Fibroblast of peridontal ligament (primary cell): ENCODE measurements around the gene GNG12.

Experiments
- DNase-seq: peaks from one replicate; pipeline ENCODE4 v3.0.0-alpha.2; 2010; ENCODE audit errors: extremely low read depth

GNG12 gene

DNA sequence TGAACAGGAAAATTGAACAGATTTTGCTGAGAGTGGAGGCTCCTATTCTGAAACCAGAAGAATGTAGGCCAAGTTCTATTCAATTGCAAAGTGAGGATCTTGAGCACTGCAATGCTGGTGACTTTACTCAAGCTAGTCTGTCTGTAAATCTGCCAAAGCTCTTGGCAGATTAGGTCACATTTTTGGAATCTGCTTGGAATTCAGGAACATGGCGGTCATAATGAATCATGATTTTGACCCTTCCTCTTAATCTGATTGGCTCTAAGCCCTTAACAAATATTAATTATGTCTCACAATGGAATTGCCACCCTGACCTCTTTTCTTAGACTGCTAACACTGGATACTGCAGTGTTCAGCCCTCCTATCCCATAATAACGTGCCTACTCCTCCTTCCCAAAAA is 7.2 kb upstream of the GNG12 start:
- DNase-seq, result peak; percentile 92

GRCh38 chr1:67839826-67840225 is 6.6 kb upstream of the GNG12 start:
- DNase-seq, result no peak

DNA sequence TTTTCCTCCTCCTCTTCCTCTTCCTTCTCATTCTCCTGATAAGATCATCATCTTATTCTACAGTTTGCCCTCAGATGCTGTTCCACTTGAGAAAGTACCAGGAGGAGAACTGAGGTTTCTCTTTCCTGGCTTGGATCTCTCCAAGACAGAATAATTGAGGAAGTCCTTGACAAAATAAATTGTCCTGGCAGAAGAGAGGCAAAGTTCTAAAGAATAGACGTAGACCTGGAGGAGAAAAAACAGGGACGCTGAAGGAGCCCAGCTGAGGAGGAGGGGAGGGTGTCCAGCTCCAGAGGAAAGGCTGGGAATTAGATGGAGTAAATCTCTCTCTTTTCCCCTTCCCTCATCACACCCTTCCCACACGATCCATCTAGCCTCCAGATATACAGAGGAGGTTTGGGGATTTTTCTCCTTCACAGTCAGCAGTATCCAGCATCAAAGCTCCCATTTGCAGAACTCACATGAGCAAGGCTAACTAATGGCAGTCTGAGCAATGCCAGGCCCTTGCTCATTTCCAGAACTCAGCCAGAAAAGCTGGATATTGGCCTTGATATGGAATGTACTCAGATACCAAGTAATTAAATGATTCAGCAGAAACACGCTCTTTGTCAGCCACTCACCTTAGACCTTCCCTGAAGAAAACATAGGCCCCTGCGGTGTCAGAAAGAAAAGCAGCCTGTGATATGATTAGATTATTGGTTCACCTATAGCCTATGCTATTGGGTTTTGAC is 5.1 kb upstream of the GNG12 start:
- peak; percentile 56 for DNase-seq

GRCh38 chr1:67836769-67837168 is 3.5 kb upstream of the GNG12 start:
- no peak for DNase-seq

DNA sequence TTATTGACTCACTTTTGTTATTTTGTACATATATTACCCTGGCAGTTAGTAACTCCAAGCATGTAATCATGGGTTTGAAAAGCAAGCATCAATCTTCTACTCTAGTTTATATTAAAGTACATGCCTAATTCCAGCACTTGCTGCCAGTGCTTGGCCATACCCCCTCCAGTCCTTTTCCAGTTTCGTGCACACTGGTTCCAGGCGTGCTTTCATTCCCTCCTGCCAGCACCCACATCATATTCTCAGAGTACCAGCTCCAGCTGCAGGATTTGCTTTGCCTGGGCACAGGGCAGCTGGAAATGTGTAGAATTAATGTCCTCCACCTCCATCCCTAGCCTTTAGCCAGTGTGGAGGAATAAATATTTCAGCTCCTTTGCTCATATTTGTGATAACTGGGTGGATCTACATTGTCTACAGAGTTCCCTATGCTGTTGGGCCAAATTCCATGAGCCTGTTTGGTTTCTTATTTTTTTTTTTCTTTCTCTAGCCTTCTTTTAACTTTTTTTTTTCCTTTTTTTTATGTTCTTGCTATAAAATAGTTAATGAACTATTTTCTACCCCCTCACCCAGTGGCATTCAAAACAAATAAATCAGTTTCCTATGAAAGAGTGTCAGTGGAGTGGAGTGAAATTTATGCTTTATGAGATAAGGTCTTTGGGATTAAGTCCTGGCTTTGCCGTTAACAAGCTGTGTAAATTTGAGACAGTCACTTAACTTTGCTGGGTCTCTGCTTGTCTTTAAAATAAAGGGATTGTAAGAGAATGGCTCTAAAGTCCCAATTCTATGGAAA is 2.6 kb upstream of the GNG12 start:
- DNase-seq, result no peak

- DNase-seq, result no peak
Observed at GRCh38 chr1:67834246-67834877, 1.1 kb upstream of the GNG12 start.

DNA sequence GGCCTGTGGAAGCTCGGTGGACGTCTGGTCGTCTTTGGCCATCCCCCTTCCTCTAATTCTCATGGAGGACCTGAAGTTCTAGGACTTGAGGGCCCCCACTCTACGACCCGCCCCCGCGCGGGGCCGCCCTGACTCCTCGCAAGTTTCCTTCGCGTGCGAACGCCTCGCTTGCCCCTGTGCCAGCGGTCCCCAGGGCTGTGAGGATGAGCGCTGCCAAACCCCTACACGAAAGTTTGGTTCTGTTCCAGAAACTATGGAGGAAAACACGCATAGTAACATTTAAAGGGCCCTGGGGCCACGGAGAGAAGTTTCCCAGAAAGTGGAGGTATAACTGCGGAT is 304 bp upstream of the GNG12 start:
- DNase-seq, result peak; percentile 79

DNA sequence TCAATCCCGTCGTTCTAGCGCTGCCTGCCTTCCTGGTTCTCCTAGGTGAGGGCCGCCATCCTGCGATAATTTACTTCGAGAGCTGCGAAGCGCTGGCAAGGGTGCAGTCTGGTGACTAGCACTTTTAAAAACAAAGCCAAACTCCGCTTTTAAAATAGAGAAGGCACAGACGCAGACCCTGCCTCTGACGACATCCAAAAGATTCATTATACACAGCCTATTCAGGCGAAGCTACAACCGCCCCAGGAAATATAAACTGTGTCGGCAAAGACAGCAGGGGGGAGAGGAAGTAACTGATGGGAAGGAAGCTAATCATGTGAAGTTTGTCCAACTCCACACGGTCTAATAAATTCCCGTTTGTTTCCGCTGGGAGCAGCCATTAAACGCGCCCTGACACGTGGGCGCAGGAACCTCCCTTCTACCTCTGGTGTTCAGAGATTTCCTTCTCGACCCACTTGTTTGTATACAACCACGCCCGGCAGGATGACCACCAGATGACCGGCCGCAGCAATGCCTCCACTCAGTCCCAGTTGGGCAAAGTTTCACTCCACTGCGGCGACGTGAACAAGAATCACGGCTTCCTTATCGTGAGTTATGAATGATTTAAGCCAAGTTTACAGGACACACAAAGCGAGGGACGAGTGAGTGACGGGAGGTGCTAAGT is 1.3 kb downstream of the GNG12 start:
- DNase-seq, result peak; percentile 72

DNA sequence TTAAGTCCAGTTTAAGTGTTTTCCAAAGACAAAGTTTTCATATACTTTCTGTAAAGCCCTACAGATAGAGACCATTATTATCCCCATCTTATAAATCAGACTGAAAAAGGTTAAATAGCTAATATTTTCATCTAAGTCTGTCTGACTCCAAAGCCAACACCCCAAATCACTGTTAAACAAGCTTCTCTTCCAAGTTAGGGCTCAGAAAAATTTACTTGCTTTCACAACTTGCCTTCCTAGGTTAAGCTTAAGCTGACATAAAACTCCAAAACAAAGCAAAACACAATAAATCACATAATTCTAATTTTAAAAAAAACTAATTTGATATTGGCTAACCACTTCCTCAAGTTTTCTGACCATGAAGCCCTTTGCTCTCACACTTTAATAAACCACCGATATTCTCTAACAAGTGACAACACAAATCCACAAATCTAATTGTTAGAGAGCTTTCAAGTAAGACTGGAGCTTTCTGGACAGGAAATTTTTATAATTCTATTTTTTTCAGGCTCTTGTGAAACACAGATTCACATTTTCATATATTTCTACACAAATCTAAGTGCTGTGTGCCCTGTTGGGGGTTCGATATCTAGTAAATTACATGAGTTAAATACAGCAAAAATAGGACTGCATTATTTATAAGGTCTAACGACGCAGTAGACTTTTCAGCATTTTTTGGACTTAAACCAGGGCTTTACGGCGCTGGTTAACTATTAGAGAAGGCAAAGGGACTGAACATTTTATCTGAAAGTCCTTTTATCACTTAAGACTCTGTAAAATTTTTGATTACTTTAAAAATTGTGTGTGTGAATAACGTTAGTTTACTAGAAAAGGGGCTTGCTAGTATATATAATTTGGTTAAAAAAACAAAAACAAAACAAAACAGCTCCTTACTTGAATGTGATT is 2.1 kb downstream of the GNG12 start:
- DNase-seq, result peak; percentile 38

- DNase-seq, result no peak
Observed at GRCh38 chr1:67830226-67830625, 3.0 kb downstream of the GNG12 start.

DNA sequence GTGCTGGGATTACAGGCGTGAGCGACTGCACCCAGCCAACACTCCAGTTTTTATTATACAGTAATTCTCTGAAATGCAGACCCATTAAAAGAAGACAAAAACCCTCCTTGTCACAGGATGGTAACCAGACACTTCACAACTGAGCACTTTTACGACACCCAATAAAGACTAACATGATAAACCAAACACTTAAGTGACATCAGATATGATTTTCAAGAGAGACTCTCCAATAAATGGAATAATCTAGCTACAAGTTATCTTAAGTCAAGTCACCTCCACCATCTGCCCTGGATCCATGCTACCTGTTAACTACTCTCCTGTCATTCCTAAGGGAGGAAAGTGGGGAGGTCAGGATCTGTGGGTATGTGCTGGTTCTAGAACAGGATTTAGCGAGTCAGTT is 5.6 kb downstream of the GNG12 start:
- no peak for DNase-seq

GRCh38 chr1:67825591-67825990 is 7.7 kb downstream of the GNG12 start:
- no peak for DNase-seq

- no peak for DNase-seq
Observed at GRCh38 chr1:67824766-67825165, 8.5 kb downstream of the GNG12 start.

DNA sequence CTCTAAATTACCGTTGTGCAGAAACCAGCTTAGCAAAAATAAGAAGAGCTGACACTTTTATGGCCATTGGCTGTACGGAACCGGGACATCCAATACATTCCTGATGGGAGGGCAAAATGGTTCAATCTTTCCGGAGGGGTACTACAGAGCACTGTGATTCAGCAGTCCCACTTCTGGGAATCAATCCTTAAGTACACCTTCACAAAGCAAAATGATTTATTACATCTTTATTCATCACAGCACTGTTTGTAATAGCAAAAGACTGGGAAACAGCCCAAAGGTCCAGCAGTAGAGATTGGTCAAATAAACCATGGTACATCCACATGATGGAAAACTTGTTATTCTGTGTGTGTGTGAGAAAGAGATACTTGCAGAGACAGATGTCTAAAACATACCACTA is 9.7 kb downstream of the GNG12 start:
- no peak for DNase-seq

DNA sequence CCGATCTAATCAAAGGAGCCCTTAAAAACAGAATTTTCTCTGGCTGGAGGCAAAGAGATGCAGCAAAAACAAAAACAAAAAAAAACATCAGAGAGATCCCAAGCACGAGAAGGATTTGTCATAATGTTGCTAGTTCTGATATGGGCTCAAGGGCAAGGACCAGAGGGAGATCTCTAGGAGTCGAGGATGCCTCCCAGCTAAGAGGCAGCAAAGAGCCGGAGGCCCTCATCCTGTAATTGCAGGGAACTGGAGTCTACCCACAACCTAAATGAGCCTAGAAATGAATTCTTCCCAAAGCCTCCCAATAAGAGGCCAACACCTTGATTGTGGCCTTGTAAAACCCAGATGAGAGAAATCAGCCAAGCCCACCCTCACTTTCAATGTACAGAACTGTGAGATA is 12.0 kb downstream of the GNG12 start:
- DNase-seq, result no peak

GRCh38 chr1:67818725-67819301 is 14.5 kb downstream of the GNG12 start:
- DNase-seq, result no peak

DNA sequence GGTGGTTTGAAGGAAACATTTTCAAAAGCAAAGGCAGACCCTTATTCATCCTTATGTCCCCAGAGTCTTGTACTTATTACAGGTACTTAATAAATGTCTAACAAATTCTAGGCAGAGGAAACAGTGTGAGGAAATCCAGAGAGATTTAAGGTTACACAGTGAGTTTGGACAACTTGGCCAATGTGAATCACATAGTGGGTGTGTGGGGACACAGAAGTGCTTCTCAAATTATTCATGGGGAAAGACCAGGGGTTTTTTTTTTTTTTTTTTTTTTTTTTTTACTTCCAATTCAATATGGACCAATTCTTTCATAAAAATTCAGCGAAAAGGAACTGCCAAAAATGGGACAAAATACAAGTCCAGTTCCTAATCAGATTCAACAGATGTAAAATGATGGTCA is 15.1 kb downstream of the GNG12 start:
- no peak for DNase-seq

GRCh38 chr1:67817319-67817718 is 15.9 kb downstream of the GNG12 start:
- DNase-seq, result no peak

- DNase-seq, result no peak
Observed at GRCh38 chr1:67816506-67816905, 16.8 kb downstream of the GNG12 start.

GRCh38 chr1:67816095-67816475 is 17.2 kb downstream of the GNG12 start:
- DNase-seq, result no peak
